RWPE2 (cell line): ENCODE results near the gene KCNJ16.

Source experiments
- ATAC-seq: fragments of 200-7000 bp; cut with Tn5 transposase; 3 replicates; pipeline ENCODE4 v1.9.1; 2021; ENCODE audit warnings: low read depth
- DNase-seq: peaks from one replicate; pipeline ENCODE4 v3.0.0-alpha.2; 2020; ENCODE audit warnings: low spot score
- H3K27ac ChIP-seq: fragments of 450-650 bp; 2 replicates; pipeline ENCODE4 v1.5.1; 2017; ENCODE audit warnings: mild to moderate bottlenecking; ENCODE audit not compliant: poor library complexity, severe bottlenecking
- H3K27me3 ChIP-seq: fragments of 250-450 bp; sonication (Bioruptor Pico); 2 replicates; pipeline ENCODE4 v1.5.1; 2021; ENCODE audit warnings: mild to moderate bottlenecking, moderate library complexity; ENCODE audit not compliant: insufficient read depth, poor library complexity, severe bottlenecking
- H3K36me3 ChIP-seq: fragments of 250-450 bp; sonication (Bioruptor Pico); 2 replicates; pipeline ENCODE4 v1.5.1; 2020; ENCODE audit warnings: low read depth, mild to moderate bottlenecking, moderate library complexity
- H3K4me1 ChIP-seq: fragments of 250-450 bp; sonication (Bioruptor Pico); 2 replicates; pipeline ENCODE4 v1.5.1; 2021; ENCODE audit warnings: mild to moderate bottlenecking, moderate library complexity; ENCODE audit not compliant: insufficient read depth, poor library complexity, severe bottlenecking
- H3K4me3 ChIP-seq: fragments of 250-450 bp; sonication (Bioruptor Pico); 2 replicates; pipeline ENCODE4 v1.5.1; 2021; ENCODE audit warnings: mild to moderate bottlenecking, moderate library complexity; ENCODE audit not compliant: severe bottlenecking
- H3K9me3 ChIP-seq: fragments of 250-450 bp; sonication (Bioruptor Pico); 2 replicates; pipeline ENCODE4 v1.5.1; 2021; ENCODE audit warnings: mild to moderate bottlenecking, moderate library complexity; ENCODE audit not compliant: severe bottlenecking
- TF ChIP-seq, protein P1 (sequence below): fragments of 450-650 bp; IDR thresholded peaks from one replicate; pipeline ENCODE4 v1.5.1; 2017; ENCODE audit warnings: mild to moderate bottlenecking, moderate library complexity; ENCODE audit not compliant: poor library complexity, severe bottlenecking

KCNJ16 gene

GRCh38 chr17:70159980-70160379, 85.0 kb downstream of the KCNJ16 start:
- H3K4me3 ChIP-seq, result no peak overlapping the region
- H3K9me3 ChIP-seq, result no peaks in the 10 kb centered on the region
- no peak overlapping the region for H3K27ac ChIP-seq
- ATAC-seq, result peak; percentile 40; the same call in 1 of the 3 replicates
- H3K27me3 ChIP-seq, result no peaks in the 10 kb centered on the region
- no peak for DNase-seq
- H3K36me3 ChIP-seq, result no peaks in the 10 kb centered on the region
- TF ChIP-seq, protein P1, sequence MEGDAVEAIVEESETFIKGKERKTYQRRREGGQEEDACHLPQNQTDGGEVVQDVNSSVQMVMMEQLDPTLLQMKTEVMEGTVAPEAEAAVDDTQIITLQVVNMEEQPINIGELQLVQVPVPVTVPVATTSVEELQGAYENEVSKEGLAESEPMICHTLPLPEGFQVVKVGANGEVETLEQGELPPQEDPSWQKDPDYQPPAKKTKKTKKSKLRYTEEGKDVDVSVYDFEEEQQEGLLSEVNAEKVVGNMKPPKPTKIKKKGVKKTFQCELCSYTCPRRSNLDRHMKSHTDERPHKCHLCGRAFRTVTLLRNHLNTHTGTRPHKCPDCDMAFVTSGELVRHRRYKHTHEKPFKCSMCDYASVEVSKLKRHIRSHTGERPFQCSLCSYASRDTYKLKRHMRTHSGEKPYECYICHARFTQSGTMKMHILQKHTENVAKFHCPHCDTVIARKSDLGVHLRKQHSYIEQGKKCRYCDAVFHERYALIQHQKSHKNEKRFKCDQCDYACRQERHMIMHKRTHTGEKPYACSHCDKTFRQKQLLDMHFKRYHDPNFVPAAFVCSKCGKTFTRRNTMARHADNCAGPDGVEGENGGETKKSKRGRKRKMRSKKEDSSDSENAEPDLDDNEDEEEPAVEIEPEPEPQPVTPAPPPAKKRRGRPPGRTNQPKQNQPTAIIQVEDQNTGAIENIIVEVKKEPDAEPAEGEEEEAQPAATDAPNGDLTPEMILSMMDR, result no peak
- peaks cover 14% of the 10 kb centered on the region for H3K4me1 ChIP-seq

- Histone ChIP-seq H3K4me3 (no peak overlapping the region), H3K27me3 (no peaks in the 10 kb centered on the region), H3K4me1 (peaks cover 14% of the 10 kb centered on the region), H3K27ac (no peak overlapping the region), H3K36me3 (no peaks in the 10 kb centered on the region), H3K9me3 (no peaks in the 10 kb centered on the region)
- TF ChIP-seq, protein P1, result no peak
- DNase-seq, result no peak
- ATAC-seq, result no peak
These were observed 86.5 kb downstream of the KCNJ16 start for GRCh38 chr17:70161519-70161918.

DNA sequence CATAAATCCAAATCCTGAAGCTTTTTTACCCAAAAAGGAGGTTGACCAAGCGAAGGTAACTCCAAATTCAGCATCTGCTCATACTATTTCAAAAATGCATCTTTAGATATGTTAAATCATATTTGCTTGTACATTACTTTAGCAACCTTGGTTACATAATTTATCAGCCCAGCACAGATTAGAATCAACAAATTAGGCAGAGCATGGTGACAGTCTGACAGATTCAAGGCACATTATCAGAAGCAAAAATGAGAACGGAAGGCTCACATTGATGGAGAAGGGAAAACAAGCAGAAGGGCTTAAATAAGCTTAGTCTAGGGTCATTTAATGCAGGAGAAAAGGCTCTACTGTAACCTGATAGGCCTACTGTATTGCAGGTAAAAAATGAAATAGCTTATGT, 90.4 kb downstream of the KCNJ16 start:
- Histone ChIP-seq H3K9me3 (no peaks in the 10 kb centered on the region), H3K4me1 (peaks cover 7% of the 10 kb centered on the region), H3K36me3 (no peaks in the 10 kb centered on the region), H3K27me3 (peaks cover 19% of the 10 kb centered on the region), H3K4me3 (no peak overlapping the region), H3K27ac (no peak overlapping the region)
- ATAC-seq (no peak), DNase-seq (no peak)
- TF ChIP-seq, protein P1, result no peak

DNA sequence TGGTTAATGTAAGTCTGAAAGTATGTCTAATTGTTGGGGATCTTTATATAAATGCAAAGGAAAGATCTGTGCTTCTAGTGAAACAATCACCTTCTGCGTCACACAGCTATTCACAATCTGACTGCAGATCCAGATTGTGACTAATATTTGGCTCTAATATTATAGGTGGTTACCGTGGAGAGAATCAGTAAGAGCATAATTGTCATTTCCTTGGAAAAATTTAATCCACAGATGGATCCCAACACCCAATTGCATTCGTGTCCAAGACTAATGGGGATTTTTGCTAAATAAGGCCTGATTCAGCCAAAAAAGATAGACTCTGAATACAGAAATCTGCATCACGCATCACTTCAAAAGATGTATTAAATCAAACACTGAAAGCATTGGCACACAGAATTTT, 91.6 kb downstream of the KCNJ16 start:
- ATAC-seq, result no peak
- Histone ChIP-seq H3K27ac (no peak overlapping the region), H3K9me3 (no peaks in the 10 kb centered on the region)

More for the DNA sequence above, 91.6 kb downstream of the KCNJ16 start:
- TF ChIP-seq, protein P1, result no peak
- Histone ChIP-seq H3K36me3 (no peaks in the 10 kb centered on the region), H3K4me1 (no peaks in the 10 kb centered on the region), H3K27me3 (peaks cover 27% of the 10 kb centered on the region), H3K4me3 (no peak overlapping the region)
- no peak for DNase-seq
